ENCODE data around the gene LENEP. TPM values are rescaled to one million over a fixed set of nuclear protein-coding genes. Genes with fewer than 3 reads are reported as not detected.
A peak's percentile ranks its signal among the peaks of the same experiment; 100 is the strongest.

The LENEP gene
- total RNA-seq, 3 donors from 2014 or later (not counting 1 experiment from before 2014, with no cell fraction given): not detected

- Histone ChIP-seq H3K27ac (ENCODE audit: low read length) (peak overlapping the region; percentile 99), H3K4me1 (ENCODE audit: control insufficient read depth, insufficient read depth, low read length) (peaks cover 43% of the 10 kb centered on the region), H3K9me3 (ENCODE audit: control insufficient read depth, insufficient read depth, low read length) (no peaks in the 10 kb centered on the region), H3K36me3 (ENCODE audit: control insufficient read depth, insufficient read depth, low read length) (peaks cover 10% of the 10 kb centered on the region), H3K27me3 (ENCODE audit: control insufficient read depth, insufficient read depth, low read length) (no peaks in the 10 kb centered on the region), H3K4me3 (ENCODE audit: low read length) (no peak overlapping the region)
- peak overlapping the region; percentile 75 for H3K4me3 Mint-ChIP-seq
- no peaks in the 10 kb centered on the region for H3K36me3 Mint-ChIP-seq
- peak in 1 of 2 donors; percentile 40 for DNase-seq
- ATAC-seq: no peak
- intact Hi-C loops (cut with micrococcal nuclease): loop anchor here (5.0 kb wide), 2 partner anchors 35 to 90 kb away; partner anchors contain the start of genes EFNA4 and PMVK
- no peak overlapping the region for H3K27ac Mint-ChIP-seq
- TF ChIP-seq CTCF (IDR thresholded peaks at IDR 0.05): no peak
- 76% methylated on average over 14 of the region's 18 CpGs for WGBS (ENCODE audit: insufficient coverage)
- peaks cover 20 to 37% of the 10 kb centered on the region in 2 donors for H3K4me1 Mint-ChIP-seq
- no peaks in the 10 kb centered on the region for H3K27me3 Mint-ChIP-seq (ENCODE audit: low read depth in 2 of 2)
- H3K9me3 Mint-ChIP-seq: no peaks in the 10 kb centered on the region
Measured at GRCh38 chr1:154972517-154973343, 20.7 kb upstream of the LENEP start.

DNA sequence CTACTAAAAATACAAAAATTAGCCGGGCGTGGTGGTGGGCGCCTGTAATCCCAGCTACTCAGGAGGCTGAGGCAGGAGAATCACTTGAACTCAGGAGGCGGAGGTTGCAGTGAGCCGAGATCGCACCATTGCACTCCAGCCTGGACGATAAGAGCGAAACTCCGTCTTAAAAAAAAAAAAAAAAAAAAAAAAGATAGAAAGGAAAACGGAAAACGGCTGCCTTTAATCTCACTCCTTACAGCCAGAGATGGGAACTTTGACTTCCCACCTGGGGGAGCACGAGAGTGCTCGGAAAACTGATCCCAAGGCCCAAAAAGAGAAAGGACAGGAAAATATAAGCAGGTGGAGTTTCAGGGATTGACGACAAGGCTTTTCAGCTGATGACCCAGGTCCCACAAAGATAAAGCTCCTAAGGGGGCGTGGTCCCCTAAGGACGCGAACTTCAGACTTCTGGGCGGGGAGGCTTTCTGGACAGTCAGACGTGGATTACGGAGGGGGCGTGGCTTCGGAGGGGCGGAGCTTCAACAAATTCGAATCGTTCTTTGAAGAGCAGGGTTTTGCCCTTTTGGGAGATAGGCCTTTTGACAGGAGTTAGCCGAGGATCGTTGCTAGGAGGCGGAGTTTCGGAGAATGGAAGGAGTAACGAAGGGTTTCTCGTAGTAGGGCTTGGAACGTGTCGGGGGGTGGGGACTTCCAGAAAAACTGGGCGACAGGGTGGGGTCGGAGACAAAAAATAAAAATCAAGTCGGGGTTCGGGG, 19.9 kb upstream of the LENEP start:
- Mint-ChIP-seq H3K36me3 (no peaks in the 10 kb centered on the region), H3K27ac (no peak overlapping the region), H3K9me3 (no peaks in the 10 kb centered on the region), H3K27me3 (ENCODE audit: low read depth in 2 of 2) (no peaks in the 10 kb centered on the region), H3K4me3 (no peak overlapping the region), H3K4me1 (peaks cover 15 to 33% of the 10 kb centered on the region in 2 donors)
- H3K4me3 ChIP-seq (ENCODE audit: low read length): peak overlapping the region; percentile 91
- ATAC-seq (peak; percentile 22 to 50 (median 30)), DNase-seq (peak; percentile 94)
- H3K27me3 ChIP-seq (ENCODE audit: control insufficient read depth, insufficient read depth, low read length): no peaks in the 10 kb centered on the region
- peaks cover 43% of the 10 kb centered on the region for H3K4me1 ChIP-seq (ENCODE audit: control insufficient read depth, insufficient read depth, low read length)
- H3K27ac ChIP-seq (ENCODE audit: low read length): peak overlapping the region; percentile 99
- H3K36me3 ChIP-seq (ENCODE audit: control insufficient read depth, insufficient read depth, low read length): peaks cover 2% of the 10 kb centered on the region
- WGBS (ENCODE audit: insufficient coverage): 2% methylated on average over 29 of the region's 37 CpGs
- H3K9me3 ChIP-seq (ENCODE audit: control insufficient read depth, insufficient read depth, low read length): no peaks in the 10 kb centered on the region
- intact Hi-C loops (cut with micrococcal nuclease): loop anchor here (1.0 to 5.0 kb wide), 7 partner anchors 10 to 414 kb away; partner anchors contain the start of genes EFNA4, FLAD1, PBXIP1 and PMVK
- no peak for TF ChIP-seq CTCF (IDR thresholded peaks at IDR 0.05)

DNA sequence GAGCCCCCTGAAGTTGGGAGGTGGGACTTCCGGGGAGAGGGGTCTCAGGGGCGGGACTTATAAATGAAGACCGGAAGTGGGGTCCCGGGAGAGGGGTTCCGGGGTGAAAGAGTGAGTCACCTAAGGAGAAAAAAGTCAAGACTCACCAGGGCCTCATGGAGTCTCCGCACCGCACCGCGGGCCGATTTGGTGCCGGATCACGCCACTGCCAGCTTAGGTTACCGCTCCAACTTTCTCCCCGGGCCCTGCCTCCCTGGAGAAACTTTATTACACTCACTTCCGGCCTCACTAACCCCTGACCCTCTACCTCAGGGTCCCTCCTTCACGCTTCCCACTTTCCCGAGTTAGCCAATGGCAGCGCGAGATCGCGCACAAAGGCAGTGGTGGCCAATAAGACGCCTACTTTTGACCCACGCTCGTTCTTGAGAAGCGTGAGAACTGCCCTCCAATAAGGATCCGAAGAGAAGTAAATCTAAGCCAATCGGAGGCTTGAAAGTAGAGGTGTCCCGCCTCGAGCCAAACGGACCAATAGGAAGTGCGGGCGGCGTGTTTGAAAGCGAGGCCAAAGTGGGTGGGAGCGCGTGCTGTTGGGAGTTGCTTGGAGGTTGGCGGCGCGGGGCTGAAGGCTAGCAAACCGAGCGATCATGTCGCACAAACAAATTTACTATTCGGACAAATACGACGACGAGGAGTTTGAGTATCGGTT, 19.1 kb upstream of the LENEP start, which contains the start of gene CKS1B:
Gene CKS1B (plus strand): TSS at position 580 of the 706 bp plus-strand sequence. CDS start 65 bp downstream, at position 645.
- TF ChIP-seq CTCF (IDR thresholded peaks at IDR 0.05): no peak
- H3K4me3 ChIP-seq (ENCODE audit: low read length): peak within 1 kb of the TSS; percentile 91
- peak; percentile 78 to 94 (median 85) for ATAC-seq
- H3K27ac ChIP-seq (ENCODE audit: low read length): peak within 1 kb of the TSS; percentile 99
- H3K27me3 Mint-ChIP-seq (ENCODE audit: low read depth in 2 of 2): no peaks in the 10 kb centered on the region
- H3K9me3 Mint-ChIP-seq: no peaks in the 10 kb centered on the region
- peak; percentile 96 to 99 for DNase-seq
- H3K36me3 ChIP-seq (ENCODE audit: control insufficient read depth, insufficient read depth, low read length): no peaks in the 10 kb centered on the region
- no peaks in the 10 kb centered on the region for H3K27me3 ChIP-seq (ENCODE audit: control insufficient read depth, insufficient read depth, low read length)
- no peaks in the 10 kb centered on the region for H3K36me3 Mint-ChIP-seq
- WGBS (ENCODE audit: insufficient coverage): under 1% methylated on average over 47 of the region's 47 CpGs
- H3K9me3 ChIP-seq (ENCODE audit: control insufficient read depth, insufficient read depth, low read length): no peaks in the 10 kb centered on the region
- peaks cover 43% of the 10 kb centered on the region for H3K4me1 ChIP-seq (ENCODE audit: control insufficient read depth, insufficient read depth, low read length)
- H3K27ac Mint-ChIP-seq: no peak within 1 kb of the TSS
- peaks cover 15 to 25% of the 10 kb centered on the region in 2 donors for H3K4me1 Mint-ChIP-seq
- intact Hi-C loops (cut with micrococcal nuclease): loop anchor here (1.0 to 5.0 kb wide), 7 partner anchors 9 to 415 kb away; partner anchors contain the start of genes EFNA4, FLAD1, PBXIP1 and PMVK
- H3K4me3 Mint-ChIP-seq: no peak within 1 kb of the TSS

Measured in natural killer cell (primary cell).